Nephron progenitor cell (in vitro differentiated cells): ENCODE results near the gene ISG20L2.

Experiments
- DNase-seq: peaks from one replicate; pipeline ENCODE4 v3.0.0; 2021
- H3K27ac Mint-ChIP-seq: 2 replicates; pipeline ENCODE4 v1.8.0; 2021; ENCODE audit warnings: mild to moderate bottlenecking, moderate library complexity, mixed read lengths
- H3K27me3 Mint-ChIP-seq: 2 replicates; pipeline ENCODE4 v1.8.0; 2021; ENCODE audit warnings: mild to moderate bottlenecking, low read depth, mixed read lengths; ENCODE audit not compliant: poor library complexity
- H3K36me3 Mint-ChIP-seq: 2 replicates; pipeline ENCODE4 v1.8.0; 2021; ENCODE audit warnings: low read depth, mixed read lengths
- H3K4me1 Mint-ChIP-seq: 2 replicates; pipeline ENCODE4 v1.8.0; 2021; ENCODE audit warnings: mixed read lengths
- H3K4me3 Mint-ChIP-seq: 2 replicates; pipeline ENCODE4 v1.8.0; 2021; ENCODE audit warnings: mild to moderate bottlenecking, moderate library complexity, mixed read lengths
- H3K9me3 Mint-ChIP-seq: 2 replicates; pipeline ENCODE4 v1.8.0; 2021; ENCODE audit warnings: mild to moderate bottlenecking, moderate library complexity, mixed read lengths
- CTCF ChIP-seq: fragments of 200-600 bp; sonication (generic); IDR thresholded peaks from 2 replicates; pipeline ENCODE4 v1.5.0; 2021; ENCODE audit warnings: antibody characterized with exemption

Gene ISG20L2

GRCh38 chr1:156727492-156727891 is 1.1 kb downstream of the ISG20L2 start:
- Mint-ChIP-seq H3K36me3 (peaks cover 23% of the 10 kb centered on the region), H3K4me1 (peaks cover 33% of the 10 kb centered on the region), H3K27me3 (no peaks in the 10 kb centered on the region), H3K9me3 (no peaks in the 10 kb centered on the region), H3K4me3 (no peak overlapping the region), H3K27ac (peak overlapping the region; percentile 99)
- DNase-seq = no peak
- TF ChIP-seq CTCF = no peak

GRCh38 chr1:156726549-156727226 is 1.9 kb downstream of the ISG20L2 start:
- Mint-ChIP-seq H3K4me1 (peaks cover 33% of the 10 kb centered on the region), H3K27ac (no peak overlapping the region), H3K4me3 (no peak overlapping the region), H3K9me3 (no peaks in the 10 kb centered on the region), H3K36me3 (peaks cover 27% of the 10 kb centered on the region), H3K27me3 (no peaks in the 10 kb centered on the region)
- peak; percentile 56 for DNase-seq
- peak; percentile 54 for TF ChIP-seq CTCF

- peak; percentile 91 for TF ChIP-seq CTCF
- DNase-seq = peak; percentile 92
- H3K4me3 Mint-ChIP-seq = no peak overlapping the region
- peaks cover 36% of the 10 kb centered on the region for H3K4me1 Mint-ChIP-seq
- H3K27me3 Mint-ChIP-seq = no peaks in the 10 kb centered on the region
- no peaks in the 10 kb centered on the region for H3K9me3 Mint-ChIP-seq
- H3K36me3 Mint-ChIP-seq = peaks cover 27% of the 10 kb centered on the region
- no peak overlapping the region for H3K27ac Mint-ChIP-seq
Measured at GRCh38 chr1:156725683-156726280, 2.8 kb downstream of the ISG20L2 start.

- Mint-ChIP-seq H3K4me1 (peaks cover 47% of the 10 kb centered on the region), H3K4me3 (no peak overlapping the region), H3K27me3 (no peaks in the 10 kb centered on the region), H3K36me3 (peaks cover 34% of the 10 kb centered on the region), H3K27ac (peak overlapping the region; percentile 99), H3K9me3 (no peaks in the 10 kb centered on the region)
- no peak for TF ChIP-seq CTCF
- no peak for DNase-seq
Measured at GRCh38 chr1:156721535-156721934, 7.0 kb downstream of the ISG20L2 start.

GRCh38 chr1:156721131-156721530 is 7.4 kb downstream of the ISG20L2 start:
- TF ChIP-seq CTCF = no peak
- no peak for DNase-seq
- Mint-ChIP-seq H3K27me3 (no peaks in the 10 kb centered on the region), H3K27ac (peak overlapping the region; percentile 99), H3K4me3 (no peak overlapping the region), H3K36me3 (peaks cover 36% of the 10 kb centered on the region), H3K4me1 (peaks cover 50% of the 10 kb centered on the region), H3K9me3 (no peaks in the 10 kb centered on the region)

- no peak overlapping the region for H3K4me3 Mint-ChIP-seq
- DNase-seq = no peak
- H3K36me3 Mint-ChIP-seq = peaks cover 30% of the 10 kb centered on the region
- H3K27me3 Mint-ChIP-seq = no peaks in the 10 kb centered on the region
- no peak for TF ChIP-seq CTCF
- H3K9me3 Mint-ChIP-seq = no peaks in the 10 kb centered on the region
- H3K4me1 Mint-ChIP-seq = peaks cover 60% of the 10 kb centered on the region
- H3K27ac Mint-ChIP-seq = no peak overlapping the region
Measured at GRCh38 chr1:156717351-156717750, 11.2 kb downstream of the ISG20L2 start.
